KG1 (cell line): ENCODE measurements around the gene LINGO1.

Experiments used
- DNase-seq: peaks from one replicate; lab custom pipeline; 2025; lab: John Stamatoyannopoulos, UW

Gene LINGO1

GRCh38 chr15:77571741-77572140 is 61.0 kb downstream of the LINGO1 start:
- DNase-seq = no peak

GRCh38 chr15:77571181-77571580 is 61.5 kb downstream of the LINGO1 start:
- DNase-seq = no peak

GRCh38 chr15:77569729-77570125 is 63.0 kb downstream of the LINGO1 start:
- no peak for DNase-seq

GRCh38 chr15:77568973-77569728 is 63.6 kb downstream of the LINGO1 start:
- no peak for DNase-seq

GRCh38 chr15:77568014-77568972 is 64.4 kb downstream of the LINGO1 start:
- no peak for DNase-seq

GRCh38 chr15:77567202-77567601 is 65.5 kb downstream of the LINGO1 start:
- no peak for DNase-seq

- no peak for DNase-seq
These were observed 66.6 kb downstream of the LINGO1 start for GRCh38 chr15:77566092-77566491.

GRCh38 chr15:77565378-77565915 is 67.3 kb downstream of the LINGO1 start:
- no peak for DNase-seq

- no peak for DNase-seq
These were observed 67.8 kb downstream of the LINGO1 start for GRCh38 chr15:77564938-77565337.

- no peak for DNase-seq
These were observed 68.4 kb downstream of the LINGO1 start for GRCh38 chr15:77564341-77564740.

- DNase-seq = no peak
These were observed 69.0 kb downstream of the LINGO1 start for GRCh38 chr15:77563623-77564156.
